ENCODE results near the gene SLC16A12. TPM values are rescaled to one million over a fixed set of nuclear protein-coding genes. Genes with fewer than 3 reads are reported as not detected.
"Not testable (repeated sequence)": the region's sequence is repeated elsewhere in the genome, so short reads cannot be mapped to it uniquely, and the experiment has no call there.

Gene SLC16A12
- total RNA-seq, 1 donor from 2014 or later = 2.2 TPM

DNA sequence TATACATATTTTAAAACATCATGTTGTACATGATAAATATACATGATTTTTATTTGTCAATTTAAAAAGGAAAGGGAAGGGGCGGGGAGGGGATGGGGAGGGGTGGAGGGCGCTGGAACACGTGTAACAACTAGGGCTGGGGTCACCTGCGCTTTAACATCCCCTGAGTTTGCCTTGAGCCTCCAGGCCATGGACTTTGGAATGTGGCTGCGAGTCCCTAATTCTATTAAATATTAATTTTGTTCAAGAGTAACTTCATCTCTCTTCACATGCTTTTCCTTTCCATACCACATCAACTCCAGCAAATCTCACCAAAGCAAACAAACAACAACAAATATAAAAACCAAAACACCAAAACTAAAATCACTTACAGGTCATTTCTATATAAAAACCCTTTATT lies 110.4 kb downstream of the SLC16A12 start:
- DNase-seq (ENCODE audit: low spot score) = no peak

DNA sequence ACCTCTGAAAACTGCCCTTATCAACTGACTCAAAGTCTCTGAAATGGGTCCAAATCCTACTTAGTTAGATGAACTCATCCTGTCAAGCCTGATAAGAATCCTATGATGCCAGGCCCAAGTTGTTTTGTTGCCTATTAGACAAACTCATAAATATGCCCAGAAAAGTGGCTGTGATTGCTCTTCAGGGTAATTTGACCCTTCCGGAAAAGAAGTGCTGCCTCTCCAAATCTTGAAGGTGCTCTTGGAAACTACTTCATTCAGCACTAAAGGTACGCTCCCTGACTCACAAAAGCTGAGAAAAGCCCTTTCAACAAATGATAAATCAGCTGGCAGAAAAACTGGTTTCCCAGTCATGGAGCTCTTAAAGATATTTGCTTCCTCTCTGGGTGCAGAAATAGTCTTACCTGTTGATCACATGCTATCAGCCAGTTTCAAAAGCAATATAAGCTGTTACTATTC lies 114.3 kb downstream of the SLC16A12 start:
- peak; percentile 59 for DNase-seq (ENCODE audit: low spot score)

DNA sequence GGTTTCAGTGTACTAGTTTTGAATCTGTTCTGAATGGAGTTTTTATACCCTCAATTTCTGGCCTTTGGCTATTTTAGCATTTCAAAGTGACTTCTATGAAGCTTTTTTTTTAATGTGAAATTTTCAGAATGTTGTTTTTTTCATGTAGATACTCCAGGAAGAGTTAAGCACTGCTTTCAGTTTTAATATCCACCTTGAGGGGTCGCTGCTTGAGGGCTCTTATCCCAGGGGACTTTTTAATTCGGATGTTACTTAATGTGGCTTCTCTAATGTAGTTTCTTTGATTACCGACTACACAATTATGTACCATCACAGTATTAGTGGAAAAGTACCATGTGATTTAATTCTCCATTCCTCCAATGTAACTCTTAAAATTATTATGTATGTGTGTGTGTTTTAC lies 115.8 kb downstream of the SLC16A12 start:
- no peak for DNase-seq (ENCODE audit: low spot score)

DNA sequence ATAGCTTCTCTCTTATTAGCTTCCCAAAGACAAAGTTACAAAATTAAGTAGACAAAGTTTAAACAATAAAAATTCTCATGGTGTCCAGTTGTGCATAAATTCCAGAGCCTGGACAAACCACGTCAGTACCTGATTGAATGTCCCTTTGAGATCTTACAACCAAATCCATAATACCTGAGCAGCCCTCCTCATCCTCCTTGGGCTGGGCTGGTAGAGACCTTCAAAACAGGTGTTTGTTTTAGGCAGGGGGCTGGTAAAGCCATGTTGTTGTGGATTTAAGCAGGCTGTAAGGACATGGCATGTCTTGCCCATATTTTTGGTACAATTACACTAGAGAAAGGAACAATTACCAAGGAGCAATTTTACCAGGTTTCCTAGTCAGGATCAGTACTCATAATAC lies 118.9 kb downstream of the SLC16A12 start:
- DNase-seq (ENCODE audit: low spot score) = no peak

DNA sequence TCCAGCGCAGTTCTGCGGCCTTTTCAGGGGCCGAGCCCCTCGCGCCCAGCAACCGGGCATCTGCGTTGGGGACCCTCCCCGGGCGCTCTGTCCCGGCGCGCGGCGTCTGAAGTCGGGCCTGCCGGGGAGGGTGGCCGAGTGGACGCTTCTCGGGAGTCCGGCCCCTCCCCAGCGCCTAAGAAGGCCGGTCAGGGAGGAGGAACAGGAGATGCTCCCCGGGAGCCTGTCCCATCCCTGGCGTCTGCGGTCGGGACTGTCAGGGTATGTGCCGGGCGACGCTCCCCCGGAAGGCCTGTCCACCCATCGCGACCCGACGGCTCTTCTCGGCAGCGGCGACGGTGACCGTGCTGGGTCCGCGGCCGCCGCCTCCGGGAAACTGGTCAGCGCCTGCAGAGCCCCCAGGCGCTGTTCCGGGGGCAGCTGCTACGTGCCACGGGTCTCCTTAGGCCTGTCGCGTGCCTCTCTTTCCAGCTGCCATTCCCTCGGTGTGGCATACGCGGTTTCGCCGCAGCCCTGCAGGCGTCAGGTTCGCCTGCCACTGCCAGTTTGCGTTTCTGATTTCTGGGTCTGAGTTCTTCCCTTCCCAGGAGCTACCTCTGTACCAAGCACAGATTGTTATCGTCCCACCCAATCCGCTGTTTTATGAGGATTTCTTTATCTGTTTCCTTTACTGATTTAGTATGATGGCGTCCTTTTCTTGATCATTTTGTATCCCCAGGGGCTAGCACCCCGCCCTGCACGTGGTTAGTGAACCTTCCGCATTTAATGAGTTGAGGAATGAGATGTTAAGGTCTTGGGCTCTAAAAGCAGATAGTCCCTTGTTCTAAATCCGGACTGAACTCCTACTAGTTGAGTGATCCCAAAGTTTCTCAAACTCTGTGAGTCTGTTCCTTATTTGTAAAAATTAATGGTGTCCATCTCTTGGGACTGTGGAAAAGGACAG lies 120.2 kb downstream of the SLC16A12 start:
- peak; percentile 56 for DNase-seq (ENCODE audit: low spot score)

DNA sequence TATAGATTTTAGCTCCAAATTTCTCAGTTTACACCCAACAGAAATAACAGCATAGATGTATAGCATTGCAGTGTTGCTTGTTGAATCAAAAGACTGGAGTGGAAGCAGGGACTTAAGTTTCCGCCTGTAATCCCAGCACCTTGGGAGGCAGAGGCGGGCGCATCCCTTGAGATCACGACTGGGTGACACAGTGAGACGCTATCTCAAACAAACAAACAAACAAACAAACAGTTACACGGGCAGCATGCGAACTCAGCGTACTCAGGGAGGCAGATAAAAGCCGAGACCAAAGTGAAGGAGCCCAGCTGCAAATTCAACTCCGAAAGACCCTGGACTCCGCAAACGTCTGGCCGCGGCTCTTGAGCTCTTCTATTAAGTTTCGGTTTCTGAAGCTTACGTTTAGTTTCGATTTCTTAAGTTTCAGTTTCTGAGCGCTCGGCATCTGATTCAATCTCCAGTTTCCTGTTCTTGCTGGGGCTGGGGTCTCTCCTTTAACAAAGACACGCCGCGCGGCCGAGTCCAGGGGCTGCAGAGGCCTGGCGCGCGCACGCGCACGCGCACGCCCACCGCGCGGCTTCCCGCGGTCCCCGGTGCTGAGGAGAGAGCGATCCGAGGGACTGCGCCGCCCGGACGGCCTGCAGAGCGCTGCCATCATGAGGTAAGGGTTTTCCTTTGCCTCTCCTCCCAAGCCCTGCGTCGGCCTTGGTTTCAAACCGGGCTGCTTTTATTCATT lies 121.1 kb downstream of the SLC16A12 start, which contains the start of gene IFIT5:
TSS of gene IFIT5 (plus strand) at position 423 of the 733 bp plus-strand sequence. CDS start at position 654, 231 bp downstream.
- peak; percentile 87 for DNase-seq (ENCODE audit: low spot score)

DNA sequence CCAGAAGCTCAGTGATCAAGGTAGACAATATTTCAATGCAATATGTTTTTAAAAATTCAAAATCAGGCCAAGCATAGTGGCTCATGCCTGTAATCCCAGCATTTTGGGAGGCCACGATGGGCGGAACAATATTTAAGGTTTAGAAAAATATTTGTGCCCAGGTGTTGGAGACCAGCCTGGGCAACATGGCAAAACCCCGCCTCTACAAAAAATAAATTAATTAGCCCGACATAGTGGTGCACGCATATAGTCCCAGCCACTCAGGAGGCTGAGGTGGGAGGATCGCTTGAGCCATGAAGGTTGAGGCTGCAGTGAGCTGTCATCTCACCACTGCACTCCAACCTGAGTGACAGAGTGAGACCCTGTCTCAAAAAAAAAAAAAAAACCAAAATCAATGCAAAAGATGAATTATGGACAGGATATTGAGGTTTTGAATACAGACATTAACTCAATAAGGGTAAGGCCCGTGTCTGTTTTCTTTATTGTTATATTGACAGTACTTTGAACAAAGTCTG lies 121.9 kb downstream of the SLC16A12 start:
- no peak for DNase-seq (ENCODE audit: low spot score)

DNA sequence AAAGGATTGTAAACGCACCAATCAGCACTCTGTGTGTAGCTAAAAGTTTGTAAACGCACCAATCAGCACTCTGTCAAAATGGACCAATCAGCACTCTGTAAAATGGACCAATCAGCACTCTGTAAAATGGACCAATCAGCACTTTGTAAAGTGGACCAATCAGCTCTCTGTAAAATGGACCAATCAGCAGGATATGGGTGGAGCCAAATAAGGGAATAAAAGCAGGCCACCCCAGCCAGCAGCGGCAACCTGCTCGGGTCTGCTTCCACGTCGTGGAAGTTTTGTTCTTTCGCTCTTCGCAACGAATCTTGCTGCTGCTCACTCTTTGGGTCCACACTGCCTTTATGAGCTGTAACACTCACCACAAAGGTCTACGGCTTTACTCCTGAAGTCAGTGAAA lies 123.1 kb downstream of the SLC16A12 start:
- not testable (repeated sequence) for DNase-seq (ENCODE audit: low spot score)

DNA sequence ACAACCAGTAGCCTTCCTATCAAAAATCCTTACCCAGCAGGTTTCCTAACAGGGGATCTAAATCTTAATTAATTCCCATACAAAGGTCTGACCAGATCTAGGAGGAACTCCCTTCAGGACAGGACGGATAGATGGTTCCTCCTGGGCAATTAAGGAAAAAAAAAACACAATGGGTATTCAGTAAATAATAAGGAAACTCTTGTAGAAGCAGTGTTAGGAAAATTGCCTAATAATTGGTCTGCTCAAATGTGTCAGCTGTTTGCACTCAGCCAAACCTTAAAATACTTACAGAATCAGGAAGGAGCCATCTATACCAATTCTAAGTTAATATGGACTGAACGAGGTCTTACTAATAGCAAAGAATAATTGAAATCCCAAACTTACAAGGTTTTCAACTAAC lies 124.3 kb downstream of the SLC16A12 start:
- DNase-seq (ENCODE audit: low spot score) = not testable (repeated sequence)

DNA sequence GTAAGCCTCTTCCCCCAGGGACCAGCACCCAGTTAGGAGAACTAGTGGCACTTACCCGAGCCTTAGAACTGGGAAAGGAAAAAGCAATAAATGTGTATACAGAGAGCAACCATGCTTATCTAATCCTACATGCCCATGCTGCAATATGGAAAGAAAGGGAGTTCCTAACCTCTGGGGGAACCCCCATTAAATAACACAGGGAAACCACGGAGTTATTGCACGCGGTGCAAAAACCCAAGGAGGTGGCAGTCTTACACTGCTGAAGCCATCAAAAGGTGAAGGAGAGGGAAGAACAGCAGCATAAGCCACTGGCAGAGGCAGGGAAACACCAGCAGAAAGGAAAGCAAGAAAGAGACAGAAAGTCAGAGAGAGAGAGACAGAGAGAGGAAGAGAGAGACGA lies 124.8 kb downstream of the SLC16A12 start:
- DNase-seq (ENCODE audit: low spot score) = not testable (repeated sequence)

DNA sequence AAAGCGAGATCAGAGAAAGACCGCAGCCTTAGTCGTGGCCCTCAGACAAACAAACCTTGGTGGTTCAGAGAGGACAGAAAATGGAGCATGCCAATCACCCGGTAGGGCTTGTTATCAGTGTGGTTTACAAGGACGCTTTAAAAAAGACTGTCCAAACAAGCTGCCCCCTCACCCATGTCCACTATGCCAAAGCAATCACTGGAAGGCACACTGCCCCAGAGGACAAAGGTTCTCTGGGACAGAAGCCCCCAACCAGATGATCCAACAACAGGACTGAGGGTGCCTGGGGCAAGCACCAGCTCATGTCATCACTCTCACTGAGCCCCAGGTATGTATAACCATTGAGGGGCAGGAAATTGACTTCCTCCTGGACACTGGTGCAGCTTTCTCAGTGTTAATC lies 126.1 kb downstream of the SLC16A12 start:
- DNase-seq (ENCODE audit: low spot score) = not testable (repeated sequence)

DNA sequence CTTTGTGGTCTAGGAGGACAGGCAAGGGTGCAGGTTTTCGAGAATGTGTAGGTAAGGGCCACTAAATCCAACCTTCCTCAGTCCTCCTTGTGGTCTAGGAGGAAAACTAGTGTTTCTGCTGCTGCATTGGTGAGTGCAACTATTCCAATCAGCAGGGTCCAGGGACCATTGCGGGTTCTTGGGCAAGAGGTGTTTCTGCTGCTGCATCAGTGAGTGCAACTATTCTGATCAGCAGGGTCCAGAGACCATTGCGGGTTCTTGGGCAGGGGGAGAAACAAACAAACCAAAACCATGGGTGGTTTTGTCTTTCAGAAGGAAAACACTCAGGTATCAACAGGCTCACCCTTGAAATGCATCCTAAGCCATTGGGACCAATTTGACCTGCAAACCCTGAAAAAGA lies 127.6 kb downstream of the SLC16A12 start:
- not testable (repeated sequence) for DNase-seq (ENCODE audit: low spot score)

DNA sequence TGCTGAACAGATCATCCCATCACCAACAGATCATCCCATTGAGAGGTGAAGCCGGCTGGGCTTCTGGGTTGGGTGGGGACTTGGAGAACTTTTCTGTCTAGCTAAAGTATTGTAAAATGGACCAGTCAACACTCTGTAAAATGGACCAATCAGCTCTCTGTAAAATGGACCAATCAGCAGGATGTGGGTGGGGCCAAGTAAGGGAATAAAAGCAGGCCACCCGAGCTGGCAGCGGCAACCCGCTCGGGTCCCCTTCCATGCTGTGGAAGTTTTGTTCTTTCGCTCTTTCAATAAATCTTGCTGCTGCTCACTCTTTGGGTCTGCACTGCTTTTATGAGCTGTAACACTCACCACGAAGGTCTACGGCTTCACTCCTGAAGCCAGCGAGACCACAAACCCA lies 129.2 kb downstream of the SLC16A12 start:
- not testable (repeated sequence) for DNase-seq (ENCODE audit: low spot score)

DNA sequence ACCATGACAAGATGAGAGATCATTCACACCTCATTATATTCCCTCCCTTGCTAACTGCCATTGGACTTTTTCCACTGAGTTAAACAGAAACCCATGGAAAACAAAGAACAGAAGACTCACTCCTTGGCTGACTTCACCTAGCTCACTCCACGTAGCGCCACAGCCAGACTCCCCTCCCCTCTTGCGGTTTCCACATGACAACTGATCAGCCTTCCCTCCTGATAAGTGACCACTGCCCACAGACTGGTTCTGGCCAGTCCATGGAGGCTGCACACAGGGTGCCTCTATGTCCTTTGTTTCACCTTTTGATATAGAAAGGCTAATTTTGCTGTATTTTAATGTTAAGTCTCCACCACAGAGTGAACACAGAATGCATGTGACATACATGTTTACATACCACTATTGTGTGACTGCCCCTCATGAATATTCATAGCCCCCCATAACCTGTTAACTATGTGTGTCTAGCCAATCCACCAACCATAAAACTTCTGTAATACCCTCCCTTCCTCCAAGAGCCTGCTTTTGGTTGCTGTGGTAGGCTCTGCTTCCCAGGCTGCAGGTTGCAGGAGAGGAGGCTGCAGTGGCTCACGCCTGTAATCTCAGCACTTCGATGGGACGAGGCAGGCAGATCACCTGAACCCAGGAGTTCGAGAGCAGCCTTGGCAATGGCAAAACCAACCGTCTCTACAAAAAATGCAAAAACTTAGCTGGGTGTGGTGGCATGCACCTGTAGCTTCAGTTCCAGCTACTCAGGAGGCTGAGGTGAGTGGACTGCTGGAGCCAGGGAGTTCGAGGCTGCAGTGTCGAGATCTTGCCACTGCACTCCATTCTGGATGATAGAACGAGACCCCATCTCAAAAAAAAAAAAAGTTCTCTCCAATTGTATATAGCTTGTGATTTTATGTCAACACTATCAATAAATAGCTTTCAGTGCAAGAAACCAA lies 131.0 kb downstream of the SLC16A12 start:
- no peak for DNase-seq (ENCODE audit: low spot score)

DNA sequence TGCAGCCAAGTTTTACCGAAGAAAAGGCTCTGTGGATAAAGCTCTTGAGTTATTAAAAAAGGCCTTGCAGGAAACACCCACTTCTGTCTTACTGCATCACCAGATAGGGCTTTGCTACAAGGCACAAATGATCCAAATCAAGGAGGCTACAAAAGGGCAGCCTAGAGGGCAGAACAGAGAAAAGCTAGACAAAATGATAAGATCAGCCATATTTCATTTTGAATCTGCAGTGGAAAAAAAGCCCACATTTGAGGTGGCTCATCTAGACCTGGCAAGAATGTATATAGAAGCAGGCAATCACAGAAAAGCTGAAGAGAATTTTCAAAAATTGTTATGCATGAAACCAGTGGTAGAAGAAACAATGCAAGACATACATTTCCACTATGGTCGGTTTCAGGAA lies 132.4 kb downstream of the SLC16A12 start:
- DNase-seq (ENCODE audit: low spot score) = no peak

DNA sequence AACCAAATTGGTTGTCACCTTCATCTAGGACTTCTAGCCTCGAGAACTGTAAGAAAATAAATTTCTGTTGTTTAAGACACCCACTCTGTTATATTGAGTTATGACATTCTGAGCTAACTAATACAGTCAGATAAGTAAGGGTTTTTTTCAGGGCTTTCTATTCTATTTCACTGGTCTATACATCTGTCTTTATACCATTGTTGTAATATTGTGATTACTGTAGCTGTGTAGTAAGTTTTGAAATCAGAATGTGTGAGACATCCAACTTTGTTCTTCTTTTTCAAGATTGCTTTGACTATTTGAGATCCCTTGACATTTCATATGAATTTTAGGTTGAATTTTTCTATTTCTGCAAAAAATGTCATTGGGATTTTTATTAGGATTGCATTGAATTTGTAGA lies 135.4 kb downstream of the SLC16A12 start:
- no peak for DNase-seq (ENCODE audit: low spot score)

DNA sequence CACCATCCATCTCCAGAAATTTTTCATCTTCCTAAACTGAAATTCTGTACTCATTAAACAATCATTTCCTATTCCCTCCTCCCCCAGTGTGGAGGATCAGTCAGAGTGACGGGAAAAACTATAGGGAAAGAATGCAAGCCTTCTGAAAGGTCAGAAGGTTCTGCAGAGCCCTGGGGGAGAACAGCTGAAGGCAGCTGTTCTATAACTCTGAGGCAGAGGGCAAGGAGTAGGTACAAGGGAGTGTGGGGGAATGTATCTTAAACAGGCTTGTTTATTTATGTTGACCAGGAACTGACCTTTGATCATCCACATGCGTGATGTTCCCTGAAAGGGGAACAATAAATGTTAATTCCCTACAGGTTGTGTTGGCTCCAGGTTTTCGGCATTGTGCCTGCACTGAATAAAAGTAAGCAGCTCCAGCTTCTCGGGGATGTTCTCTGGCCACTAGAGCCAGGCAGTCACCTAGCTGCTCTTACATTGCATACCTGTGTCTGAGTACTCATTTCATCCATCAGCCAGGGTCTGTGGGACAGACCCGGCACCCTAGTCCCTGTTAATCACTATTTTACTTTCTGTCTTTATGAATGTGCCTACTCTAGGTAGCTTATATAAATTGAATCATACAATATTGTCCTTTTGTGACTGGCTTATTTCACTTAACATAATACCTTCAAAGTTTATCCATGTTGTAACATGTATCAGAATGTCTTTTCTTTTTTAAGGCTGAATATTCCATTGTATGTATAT lies 137.2 kb downstream of the SLC16A12 start:
- DNase-seq (ENCODE audit: low spot score) = no peak

DNA sequence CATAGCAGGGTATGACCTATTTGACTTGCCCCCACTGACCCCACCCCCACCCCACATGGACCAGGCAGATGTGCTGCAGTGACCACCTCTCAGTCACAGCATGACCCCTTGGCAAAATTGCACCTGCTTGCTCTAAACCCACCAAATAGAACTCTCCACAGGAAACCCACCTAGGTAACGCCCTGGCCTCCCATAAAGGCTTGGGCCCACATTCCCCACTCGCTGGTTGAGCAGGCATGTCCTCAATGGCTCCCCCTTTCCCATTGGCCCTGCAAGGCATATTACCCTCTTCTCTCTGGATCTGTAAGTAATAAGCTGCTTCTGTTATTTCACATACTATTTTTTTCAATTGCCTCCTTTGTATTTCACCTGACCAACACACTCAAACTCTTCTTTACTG lies 140.3 kb downstream of the SLC16A12 start:
- DNase-seq (ENCODE audit: low spot score) = no peak

DNA sequence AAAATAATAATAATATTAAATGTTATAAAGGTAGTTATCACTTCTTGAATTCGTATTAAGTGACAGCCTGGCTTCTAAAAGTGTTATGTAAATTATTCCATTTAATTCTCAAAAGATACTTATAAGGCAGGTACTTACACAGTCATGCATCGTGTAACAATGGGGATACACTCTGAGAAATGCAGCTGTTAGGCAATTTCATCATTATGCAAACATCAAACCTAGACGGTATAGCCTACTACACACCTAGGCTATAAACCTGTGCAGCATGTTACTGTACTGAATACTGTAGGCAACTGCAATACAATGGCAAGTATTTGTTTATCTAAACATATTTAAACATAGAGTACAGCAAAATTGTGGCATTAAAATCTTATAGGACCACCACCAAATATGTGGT lies 141.5 kb downstream of the SLC16A12 start:
- no peak for DNase-seq (ENCODE audit: low spot score)

DNA sequence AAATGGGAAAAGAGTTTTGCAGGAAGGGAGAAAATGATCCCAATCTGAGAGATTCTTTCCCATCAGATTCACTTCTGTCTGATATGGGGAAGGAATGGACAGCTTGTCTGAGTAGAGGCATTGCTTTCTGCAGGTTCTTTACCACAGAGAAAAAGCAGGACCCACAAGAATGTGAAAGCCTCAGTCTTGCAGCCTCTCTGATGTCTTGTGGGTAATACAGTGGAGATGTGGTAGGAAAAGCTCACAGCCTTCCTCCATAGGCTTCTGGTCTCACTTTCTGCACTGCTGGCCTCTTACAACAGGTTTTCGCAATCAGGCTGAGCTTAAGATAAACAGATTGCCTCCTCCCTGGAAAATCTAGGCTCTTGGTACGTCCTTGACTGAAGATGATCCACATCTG lies 142.4 kb downstream of the SLC16A12 start:
- peak; percentile 94 for DNase-seq (ENCODE audit: low spot score)

Measured in umbilical cord (tissue), 2 donors.